Activated naive CD8-positive, alpha-beta T cell treated with anti-CD3 and anti-CD28 coated beads, Interleukin-2, amount 50 U/mL, for 24 hours (primary cell): ENCODE results near the gene ARL16.

Experiments
- ATAC-seq: fragments of 150-1000 bp; cut with Tn5 transposase; one replicate; pipeline ENCODE4 v1.10.0; 2021
- DNase-seq: peaks from one replicate; pipeline ENCODE4 v3.0.0; 2021
- H3K27ac Mint-ChIP-seq: one replicate; pipeline ENCODE4 v1.8.0; 2021; ENCODE audit warnings: mild to moderate bottlenecking, mixed read lengths
- H3K27me3 Mint-ChIP-seq: one replicate; pipeline ENCODE4 v1.8.0; 2021; ENCODE audit warnings: mixed read lengths
- H3K36me3 Mint-ChIP-seq: one replicate; pipeline ENCODE4 v1.8.0; 2021; ENCODE audit warnings: low read depth, mixed read lengths
- H3K4me1 Mint-ChIP-seq: one replicate; pipeline ENCODE4 v1.8.0; 2021; ENCODE audit warnings: mixed read lengths
- H3K4me3 Mint-ChIP-seq: one replicate; pipeline ENCODE4 v1.8.0; 2021; ENCODE audit warnings: mild to moderate bottlenecking, moderate library complexity, mixed read lengths
- H3K9me3 Mint-ChIP-seq: one replicate; pipeline ENCODE4 v1.8.0; 2021; ENCODE audit warnings: mixed read lengths

Gene ARL16

GRCh38 chr17:81673561-81674258, 9.9 kb downstream of the ARL16 start:
- DNase-seq (no peak), ATAC-seq (no peak)
- H3K27me3 Mint-ChIP-seq = no peaks in the 10 kb centered on the region
- H3K9me3 Mint-ChIP-seq = no peaks in the 10 kb centered on the region
- peaks cover 4% of the 10 kb centered on the region for H3K4me1 Mint-ChIP-seq
- H3K36me3 Mint-ChIP-seq = peaks cover 19% of the 10 kb centered on the region
- no peak overlapping the region for H3K4me3 Mint-ChIP-seq
- no peak overlapping the region for H3K27ac Mint-ChIP-seq

- Mint-ChIP-seq H3K27me3 (no peaks in the 10 kb centered on the region), H3K4me1 (peaks cover 10% of the 10 kb centered on the region), H3K36me3 (peaks cover 25% of the 10 kb centered on the region), H3K4me3 (no peak overlapping the region), H3K9me3 (no peaks in the 10 kb centered on the region), H3K27ac (no peak overlapping the region)
- DNase-seq (no peak), ATAC-seq (no peak)
Observed at GRCh38 chr17:81672954-81673353, 10.6 kb downstream of the ARL16 start.

GRCh38 chr17:81672504-81672903, 11.1 kb downstream of the ARL16 start:
- Mint-ChIP-seq H3K4me3 (no peak overlapping the region), H3K9me3 (no peaks in the 10 kb centered on the region), H3K36me3 (peaks cover 29% of the 10 kb centered on the region), H3K4me1 (peaks cover 14% of the 10 kb centered on the region), H3K27ac (no peak overlapping the region), H3K27me3 (no peaks in the 10 kb centered on the region)
- ATAC-seq = no peak
- no peak for DNase-seq

- H3K9me3 Mint-ChIP-seq = no peaks in the 10 kb centered on the region
- peak overlapping the region; percentile 85 for H3K27ac Mint-ChIP-seq
- peaks cover 49% of the 10 kb centered on the region for H3K4me1 Mint-ChIP-seq
- H3K36me3 Mint-ChIP-seq = peaks cover 39% of the 10 kb centered on the region
- ATAC-seq = no peak
- DNase-seq = peak; percentile 16
- H3K4me3 Mint-ChIP-seq = peak overlapping the region; percentile 97
- H3K27me3 Mint-ChIP-seq = no peaks in the 10 kb centered on the region
Observed at GRCh38 chr17:81667754-81668153, 15.8 kb downstream of the ARL16 start.

GRCh38 chr17:81666342-81667191, 17.0 kb downstream of the ARL16 start, which contains the start of the genes CCDC137 and OXLD1:
CCDC137 (plus strand) TSS chr17:81666737; CDS start chr17:81666767, 30 bp downstream.
OXLD1 (minus strand) TSS chr17:81666605; CDS start chr17:81666577, 28 bp downstream.
- DNase-seq (peak; percentile 96), ATAC-seq (peak; percentile 95)
- Mint-ChIP-seq H3K4me1 (peaks cover 52% of the 10 kb centered on the region), H3K9me3 (no peaks in the 10 kb centered on the region), H3K36me3 (peaks cover 35% of the 10 kb centered on the region), H3K27me3 (no peaks in the 10 kb centered on the region), H3K27ac (peak within 1 kb of the TSS; percentile 98), H3K4me3 (peak within 1 kb of the TSS; percentile 97)

- ATAC-seq = peak; percentile 5
- Mint-ChIP-seq H3K9me3 (no peaks in the 10 kb centered on the region), H3K27me3 (no peaks in the 10 kb centered on the region), H3K36me3 (peaks cover 31% of the 10 kb centered on the region), H3K4me3 (peak overlapping the region; percentile 97), H3K4me1 (peaks cover 49% of the 10 kb centered on the region), H3K27ac (peak overlapping the region; percentile 98)
- DNase-seq = no peak
Observed at GRCh38 chr17:81666092-81666341, 17.6 kb downstream of the ARL16 start.

- peaks cover 30% of the 10 kb centered on the region for H3K36me3 Mint-ChIP-seq
- no peaks in the 10 kb centered on the region for H3K9me3 Mint-ChIP-seq
- peak; percentile 37 for ATAC-seq
- no peaks in the 10 kb centered on the region for H3K27me3 Mint-ChIP-seq
- H3K27ac Mint-ChIP-seq = peak overlapping the region; percentile 98
- H3K4me3 Mint-ChIP-seq = peak overlapping the region; percentile 97
- DNase-seq = peak; percentile 74
- peaks cover 49% of the 10 kb centered on the region for H3K4me1 Mint-ChIP-seq
Observed at GRCh38 chr17:81665205-81666091, 18.1 kb downstream of the ARL16 start.

- H3K4me1 Mint-ChIP-seq = peaks cover 49% of the 10 kb centered on the region
- no peaks in the 10 kb centered on the region for H3K9me3 Mint-ChIP-seq
- H3K4me3 Mint-ChIP-seq = peak overlapping the region; percentile 45
- H3K27ac Mint-ChIP-seq = peak overlapping the region; percentile 98
- DNase-seq (no peak), ATAC-seq (no peak)
- peaks cover 27% of the 10 kb centered on the region for H3K36me3 Mint-ChIP-seq
- no peaks in the 10 kb centered on the region for H3K27me3 Mint-ChIP-seq
Observed at GRCh38 chr17:81664051-81664470, 19.5 kb downstream of the ARL16 start.

- H3K27me3 Mint-ChIP-seq = no peaks in the 10 kb centered on the region
- H3K36me3 Mint-ChIP-seq = peaks cover 16% of the 10 kb centered on the region
- DNase-seq (no peak), ATAC-seq (no peak)
- no peaks in the 10 kb centered on the region for H3K9me3 Mint-ChIP-seq
- H3K4me1 Mint-ChIP-seq = peaks cover 36% of the 10 kb centered on the region
- H3K4me3 Mint-ChIP-seq = no peak overlapping the region
- no peak overlapping the region for H3K27ac Mint-ChIP-seq
Observed at GRCh38 chr17:81662002-81662401, 21.6 kb downstream of the ARL16 start.

GRCh38 chr17:81660441-81660840, 23.2 kb downstream of the ARL16 start:
- DNase-seq (no peak), ATAC-seq (no peak)
- Mint-ChIP-seq H3K9me3 (no peaks in the 10 kb centered on the region), H3K4me3 (no peak overlapping the region), H3K36me3 (peaks cover 10% of the 10 kb centered on the region), H3K27ac (no peak overlapping the region), H3K27me3 (no peaks in the 10 kb centered on the region), H3K4me1 (peaks cover 29% of the 10 kb centered on the region)

GRCh38 chr17:81659038-81659437, 24.6 kb downstream of the ARL16 start:
- no peak overlapping the region for H3K4me3 Mint-ChIP-seq
- no peaks in the 10 kb centered on the region for H3K9me3 Mint-ChIP-seq
- ATAC-seq (no peak), DNase-seq (no peak)
- H3K27ac Mint-ChIP-seq = no peak overlapping the region
- H3K4me1 Mint-ChIP-seq = peaks cover 15% of the 10 kb centered on the region
- no peaks in the 10 kb centered on the region for H3K27me3 Mint-ChIP-seq
- H3K36me3 Mint-ChIP-seq = peaks cover under 1% of the 10 kb centered on the region

GRCh38 chr17:81656835-81657234, 26.8 kb downstream of the ARL16 start:
- H3K27ac Mint-ChIP-seq = no peak overlapping the region
- no peak for DNase-seq
- no peaks in the 10 kb centered on the region for H3K27me3 Mint-ChIP-seq
- H3K4me1 Mint-ChIP-seq = peaks cover 10% of the 10 kb centered on the region
- no peak overlapping the region for H3K4me3 Mint-ChIP-seq
- no peaks in the 10 kb centered on the region for H3K36me3 Mint-ChIP-seq
- ATAC-seq = no peak
- no peaks in the 10 kb centered on the region for H3K9me3 Mint-ChIP-seq

- no peaks in the 10 kb centered on the region for H3K36me3 Mint-ChIP-seq
- no peaks in the 10 kb centered on the region for H3K27me3 Mint-ChIP-seq
- H3K4me3 Mint-ChIP-seq = no peak within 1 kb of the TSS
Observed at GRCh38 chr17:81656118-81656743, 27.4 kb downstream of the ARL16 start, which contains the start of gene PDE6G. PDE6G (minus strand) TSS chr17:81656542; CDS start chr17:81653305, 3,237 bp downstream.

More at GRCh38 chr17:81656118-81656743, 27.4 kb downstream of the ARL16 start, which contains the start of gene PDE6G:
- no peaks in the 10 kb centered on the region for H3K9me3 Mint-ChIP-seq
- H3K4me1 Mint-ChIP-seq = peaks cover 12% of the 10 kb centered on the region
- DNase-seq (no peak), ATAC-seq (no peak)
- H3K27ac Mint-ChIP-seq = no peak within 1 kb of the TSS
